ENCODE measurements around the gene CPA5. TPM values are rescaled to one million over a fixed set of nuclear protein-coding genes. Genes with fewer than 3 reads are reported as not detected.

CPA5 gene
- polyA plus RNA-seq, 3 donors = not detected

DNA sequence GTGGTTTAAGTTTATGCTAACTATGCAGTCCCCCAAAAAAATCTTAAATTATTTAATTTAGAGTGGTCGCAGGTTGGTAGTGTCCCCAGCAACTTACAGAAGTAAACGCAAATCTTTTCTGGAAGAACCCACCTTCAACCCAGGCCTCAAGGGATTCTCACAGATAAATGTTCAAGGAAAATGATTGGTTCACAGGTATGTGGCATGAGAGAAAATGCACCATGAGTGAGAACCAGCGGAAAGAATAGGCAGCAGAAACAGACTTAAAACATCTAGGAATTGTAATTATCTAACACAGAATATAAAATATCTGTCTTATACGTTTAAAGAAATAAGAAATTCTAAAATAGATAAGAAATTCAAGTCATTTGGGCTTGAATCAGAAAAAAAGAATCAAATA, 2.7 kb upstream of the CPA5 start:
- H3K27ac ChIP-seq (ENCODE audit: low read depth in 1 of 2, low read length in 2 of 2) = no peak overlapping the region
- H3K36me3 ChIP-seq (replicated peaks in 1 of 2; ENCODE audit: control insufficient read depth in 1 of 2, insufficient read depth in 2 of 2, low read length in 2 of 2) = no peaks in the 10 kb centered on the region
- H4K20me1 ChIP-seq (ENCODE audit: insufficient read depth, low read length) = no peaks in the 10 kb centered on the region
- Mint-ChIP-seq H3K36me3 (no peaks in the 10 kb centered on the region), H3K27ac (no peak overlapping the region), H3K4me1 (no peaks in the 10 kb centered on the region), H3K4me3 (no peak overlapping the region), H3K9me3 (peaks cover 0 to 7% (median 2%) of the 10 kb centered on the region in 7 donors), H3K27me3 (ENCODE audit: low read depth in 3 of 3) (peaks cover 0 to 7% (median 3%) of the 10 kb centered on the region in 3 donors)
- H3K9ac ChIP-seq (ENCODE audit: insufficient read depth, low read length, poor library complexity, severe bottlenecking) = no peak overlapping the region
- H3K79me2 ChIP-seq (ENCODE audit: insufficient read depth, low read length) = no peaks in the 10 kb centered on the region
- no peaks in the 10 kb centered on the region for H3K27me3 ChIP-seq (ENCODE audit: control insufficient read depth in 2 of 2, insufficient read depth in 2 of 2, low read length in 2 of 2)
- TF ChIP-seq CTCF (IDR thresholded peaks at IDR 0.05) = no peak
- peaks cover 0 to 4% of the 10 kb centered on the region in 2 donors for H3K9me3 ChIP-seq (replicated peaks in 1 of 2; ENCODE audit: control insufficient read depth in 1 of 2, insufficient read depth in 1 of 2, low read length in 2 of 2)
- H3K4me3 ChIP-seq (replicated peaks in 1 of 3; ENCODE audit: low read depth in 2 of 3, low read length in 3 of 3) = no peak overlapping the region
- DNase-seq = no peak
- intact Hi-C loops (cut with micrococcal nuclease) = no loop called here
- H3K4me1 ChIP-seq (ENCODE audit: control insufficient read depth in 1 of 2, insufficient read depth in 2 of 2, low read length in 2 of 2) = no peaks in the 10 kb centered on the region
- no peak overlapping the region for H2AFZ ChIP-seq (ENCODE audit: insufficient read depth, low read depth, low read length, poor library complexity, severe bottlenecking)
- WGBS (ENCODE audit: insufficient coverage) = no CpG with 5 or more reads among the region's 4 CpGs
- H3K4me2 ChIP-seq (replicated peaks; ENCODE audit: extremely low read depth, low read length, poor library complexity, severe bottlenecking) = no peak overlapping the region

DNA sequence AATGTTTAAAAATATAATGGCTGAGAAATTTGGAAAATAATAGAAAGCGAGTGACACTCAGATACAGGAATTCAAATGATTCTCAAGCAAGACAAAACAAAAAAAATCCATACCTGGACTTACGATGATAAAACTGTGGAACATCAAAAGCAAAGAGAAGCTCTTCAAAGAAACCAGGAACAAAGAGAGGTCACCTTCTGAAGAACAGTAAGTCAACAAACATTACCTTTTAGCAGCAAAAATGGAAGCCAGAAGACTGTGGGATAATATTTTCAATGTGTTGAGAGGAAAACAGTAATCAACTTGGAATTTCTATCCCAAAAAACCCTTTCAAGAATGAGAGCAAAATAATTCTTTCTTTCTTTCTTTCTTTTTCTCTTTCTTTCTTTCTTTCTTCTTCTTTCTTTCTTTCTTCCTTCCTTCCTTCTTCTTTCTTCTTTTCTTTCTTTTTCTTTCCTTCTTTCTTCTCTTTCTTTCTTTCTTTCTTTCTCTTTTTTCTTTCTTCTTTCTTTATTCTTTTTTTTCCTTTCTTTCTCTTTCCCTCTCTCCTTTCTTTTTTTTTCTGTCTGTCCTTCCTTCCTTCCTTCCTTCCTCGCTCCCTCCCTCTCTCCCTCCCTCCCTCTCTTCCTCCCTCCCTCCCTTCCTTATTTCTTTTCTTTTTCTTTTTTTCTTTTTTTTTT, 1.8 kb upstream of the CPA5 start:
- Mint-ChIP-seq H3K27me3 (ENCODE audit: low read depth in 3 of 3) (peaks cover 0 to 7% (median 1%) of the 10 kb centered on the region in 3 donors), H3K27ac (no peak overlapping the region), H3K36me3 (no peaks in the 10 kb centered on the region), H3K9me3 (peaks cover 0 to 7% (median 2%) of the 10 kb centered on the region in 7 donors), H3K4me3 (no peak overlapping the region), H3K4me1 (no peaks in the 10 kb centered on the region)
- Histone ChIP-seq H3K9ac (ENCODE audit: insufficient read depth, low read length, poor library complexity, severe bottlenecking) (no peak overlapping the region), H2AFZ (ENCODE audit: insufficient read depth, low read depth, low read length, poor library complexity, severe bottlenecking) (no peak overlapping the region), H3K4me3 (replicated peaks in 1 of 3; ENCODE audit: low read depth in 2 of 3, low read length in 3 of 3) (no peak overlapping the region), H3K27me3 (ENCODE audit: control insufficient read depth in 2 of 2, insufficient read depth in 2 of 2, low read length in 2 of 2) (no peaks in the 10 kb centered on the region), H3K36me3 (replicated peaks in 1 of 2; ENCODE audit: control insufficient read depth in 1 of 2, insufficient read depth in 2 of 2, low read length in 2 of 2) (no peaks in the 10 kb centered on the region), H3K79me2 (ENCODE audit: insufficient read depth, low read length) (no peaks in the 10 kb centered on the region), H3K4me2 (replicated peaks; ENCODE audit: extremely low read depth, low read length, poor library complexity, severe bottlenecking) (no peak overlapping the region), H3K27ac (ENCODE audit: low read depth in 1 of 2, low read length in 2 of 2) (no peak overlapping the region), H3K9me3 (replicated peaks in 1 of 2; ENCODE audit: control insufficient read depth in 1 of 2, insufficient read depth in 1 of 2, low read length in 2 of 2) (peaks cover 0 to 4% of the 10 kb centered on the region in 2 donors), H3K4me1 (ENCODE audit: control insufficient read depth in 1 of 2, insufficient read depth in 2 of 2, low read length in 2 of 2) (no peaks in the 10 kb centered on the region), H4K20me1 (ENCODE audit: insufficient read depth, low read length) (no peaks in the 10 kb centered on the region)
- no peak for DNase-seq
- no CpG with 5 or more reads among the region's 3 CpGs for WGBS (ENCODE audit: insufficient coverage)
- intact Hi-C loops (cut with micrococcal nuclease) = no loop called here
- TF ChIP-seq CTCF (IDR thresholded peaks at IDR 0.05) = no peak
